Measurements from ENCODE around the gene STAC. TPM values are rescaled to one million over a fixed set of nuclear protein-coding genes. Genes with fewer than 3 reads are reported as not detected.

The STAC gene
- total and polyA plus RNA-seq, 2 donors (not counting 3 experiments of a cell fraction or from before 2014, with no cell fraction given) = 0.03 to 0.88 TPM

DNA sequence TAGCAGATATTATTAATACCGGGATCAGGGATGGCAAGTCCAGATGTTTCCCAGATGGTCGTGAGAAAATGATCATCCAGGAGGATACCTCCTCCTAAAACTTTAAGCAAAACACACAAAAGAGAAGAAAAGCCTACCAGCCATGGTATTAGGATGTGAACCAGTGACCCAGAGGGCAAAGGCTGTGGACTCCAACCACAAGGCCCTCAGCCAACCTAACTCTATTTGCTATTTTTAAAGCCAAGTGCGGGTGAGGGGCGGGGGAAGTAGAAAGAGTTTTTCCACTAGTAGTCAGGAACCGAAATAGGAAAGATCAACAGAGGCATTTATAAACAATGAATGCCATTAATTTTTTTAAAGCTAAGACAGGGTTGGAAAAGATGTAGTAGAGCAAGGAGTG lies 77.4 kb downstream of the STAC start:
- CTCF ChIA-PET = no interaction called here
- H3K9me1 ChIP-seq (replicated peaks; ENCODE audit: control insufficient read depth, extremely low read depth, insufficient read depth, low read length) = no peaks in the 10 kb centered on the region
- POLR2A ChIA-PET = no interaction called here

DNA sequence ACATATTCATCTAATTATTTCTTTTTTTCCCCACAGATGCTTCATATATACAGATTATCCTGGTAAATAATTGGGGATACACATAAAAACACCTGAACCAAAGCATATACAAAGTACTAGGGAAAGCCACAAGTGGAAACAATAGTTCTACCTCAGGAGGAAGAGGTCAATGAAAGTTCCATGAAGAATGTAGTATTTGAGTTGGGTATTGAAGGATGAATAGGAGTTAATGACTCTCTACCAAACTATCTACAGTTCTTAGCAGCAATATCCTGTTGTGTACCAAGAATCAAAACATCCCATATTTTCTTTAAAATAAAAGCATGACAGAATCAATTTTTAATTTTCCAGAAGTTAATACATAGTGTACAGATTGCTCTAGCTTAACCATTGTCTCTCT lies 78.9 kb downstream of the STAC start:
- Histone ChIP-seq H3K4me3 (replicated peaks in 1 of 3; ENCODE audit: insufficient read depth in 1 of 3, low read depth in 1 of 3, low read length in 3 of 3) (no peak overlapping the region), H3K9ac (replicated peaks; ENCODE audit: extremely low read depth, insufficient read depth, low read length) (no peak overlapping the region), H3K79me2 (ENCODE audit: control insufficient read depth, insufficient read depth, low read length) (no peaks in the 10 kb centered on the region), H3K9me3 (replicated peaks; ENCODE audit: control insufficient read depth, insufficient read depth, low read length) (no peaks in the 10 kb centered on the region), H4K20me1 (replicated peaks; ENCODE audit: control insufficient read depth, extremely low read depth, insufficient read depth, low read length) (no peaks in the 10 kb centered on the region), H3K36me3 (ENCODE audit: control insufficient read depth in 2 of 2, extremely low read depth in 1 of 2, insufficient read depth in 2 of 2, low read length in 2 of 2) (no peaks in the 10 kb centered on the region), H3K27me3 (ENCODE audit: control insufficient read depth in 2 of 2, insufficient read depth in 2 of 2, low read length in 2 of 2) (no peaks in the 10 kb centered on the region), H3K4me1 (ENCODE audit: control insufficient read depth, extremely low read depth, insufficient read depth, low read length) (no peaks in the 10 kb centered on the region), H2AFZ (ENCODE audit: low read depth, low read length) (no peak overlapping the region), H3K4me2 (ENCODE audit: insufficient read depth, low read length) (no peak overlapping the region), H3K27ac (ENCODE audit: insufficient read depth, low read depth, low read length) (no peak overlapping the region), H3K9me1 (replicated peaks; ENCODE audit: control insufficient read depth, extremely low read depth, insufficient read depth, low read length) (no peaks in the 10 kb centered on the region)
- BruUV-seq (replicated peaks) = no TSS peak
- CTCF ChIA-PET = no interaction called here
- POLR2A ChIA-PET = no interaction called here
- FAIRE-seq = no peak
- intact Hi-C loops (cut with micrococcal nuclease) (no loop called here), dilution Hi-C loops (cut with MboI; ENCODE audit: extremely low pct_ligation_motif_present, low sequenced_read_pairs) (no loop called here)
- DNase-seq (ENCODE audit: low read depth, low spot score) = no peak
- TF ChIP-seq POLR2A (IDR thresholded peaks at IDR 0.05; ENCODE audit: low read depth, low read length) (no peak), FOS (IDR thresholded peaks at IDR 0.05; ENCODE audit: borderline replicate concordance, insufficient read depth, low read length) (no peak), POLR2AphosphoS5 (IDR thresholded peaks at IDR 0.05; ENCODE audit: insufficient read depth, low read depth, low read length) (no peak), GATA2 (IDR thresholded peaks at IDR 0.05; ENCODE audit: insufficient read depth, insufficient read length, low read depth, low read length) (no peak), JUN (IDR thresholded peaks at IDR 0.05; ENCODE audit: borderline replicate concordance, insufficient read depth, insufficient read length, low read depth) (no peak), MYC (IDR thresholded peaks at IDR 0.05; ENCODE audit: low read depth, low read length) (no peak), EZH2 (IDR thresholded peaks at IDR 0.05; ENCODE audit: borderline replicate concordance, low read depth, low read length, severe bottlenecking) (no peak)
- TF ChIP-seq, protein P1, sequence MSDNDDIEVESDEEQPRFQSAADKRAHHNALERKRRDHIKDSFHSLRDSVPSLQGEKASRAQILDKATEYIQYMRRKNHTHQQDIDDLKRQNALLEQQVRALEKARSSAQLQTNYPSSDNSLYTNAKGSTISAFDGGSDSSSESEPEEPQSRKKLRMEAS (IDR thresholded peaks at IDR 0.05; ENCODE audit: insufficient read depth, insufficient read length) = no peak
- TF ChIP-seq, protein P2, sequence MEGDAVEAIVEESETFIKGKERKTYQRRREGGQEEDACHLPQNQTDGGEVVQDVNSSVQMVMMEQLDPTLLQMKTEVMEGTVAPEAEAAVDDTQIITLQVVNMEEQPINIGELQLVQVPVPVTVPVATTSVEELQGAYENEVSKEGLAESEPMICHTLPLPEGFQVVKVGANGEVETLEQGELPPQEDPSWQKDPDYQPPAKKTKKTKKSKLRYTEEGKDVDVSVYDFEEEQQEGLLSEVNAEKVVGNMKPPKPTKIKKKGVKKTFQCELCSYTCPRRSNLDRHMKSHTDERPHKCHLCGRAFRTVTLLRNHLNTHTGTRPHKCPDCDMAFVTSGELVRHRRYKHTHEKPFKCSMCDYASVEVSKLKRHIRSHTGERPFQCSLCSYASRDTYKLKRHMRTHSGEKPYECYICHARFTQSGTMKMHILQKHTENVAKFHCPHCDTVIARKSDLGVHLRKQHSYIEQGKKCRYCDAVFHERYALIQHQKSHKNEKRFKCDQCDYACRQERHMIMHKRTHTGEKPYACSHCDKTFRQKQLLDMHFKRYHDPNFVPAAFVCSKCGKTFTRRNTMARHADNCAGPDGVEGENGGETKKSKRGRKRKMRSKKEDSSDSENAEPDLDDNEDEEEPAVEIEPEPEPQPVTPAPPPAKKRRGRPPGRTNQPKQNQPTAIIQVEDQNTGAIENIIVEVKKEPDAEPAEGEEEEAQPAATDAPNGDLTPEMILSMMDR (IDR thresholded peaks at IDR 0.05; ENCODE audit: extremely low read depth in 1 of 2, insufficient read depth in 1 of 2, low read depth in 1 of 2, low read length in 2 of 2) = no peak

More for the DNA sequence above, 77.4 kb downstream of the STAC start:
- H2AFZ ChIP-seq (ENCODE audit: low read depth, low read length) = no peak overlapping the region
- H3K79me2 ChIP-seq (ENCODE audit: control insufficient read depth, insufficient read depth, low read length) = no peaks in the 10 kb centered on the region
- dilution Hi-C loops (cut with MboI; ENCODE audit: extremely low pct_ligation_motif_present, low sequenced_read_pairs) = no loop called here
- TF ChIP-seq POLR2AphosphoS5 (IDR thresholded peaks at IDR 0.05; ENCODE audit: insufficient read depth, low read depth, low read length) = no peak
- TF ChIP-seq EZH2 (IDR thresholded peaks at IDR 0.05; ENCODE audit: borderline replicate concordance, low read depth, low read length, severe bottlenecking) = no peak
- TF ChIP-seq MYC (IDR thresholded peaks at IDR 0.05; ENCODE audit: low read depth, low read length) = no peak
- no peak for TF ChIP-seq JUN (IDR thresholded peaks at IDR 0.05; ENCODE audit: borderline replicate concordance, insufficient read depth, insufficient read length, low read depth)
- H3K9me3 ChIP-seq (replicated peaks; ENCODE audit: control insufficient read depth, insufficient read depth, low read length) = no peaks in the 10 kb centered on the region
- BruUV-seq (replicated peaks) = no TSS peak
- H3K9ac ChIP-seq (replicated peaks; ENCODE audit: extremely low read depth, insufficient read depth, low read length) = no peak overlapping the region
- H3K4me2 ChIP-seq (ENCODE audit: insufficient read depth, low read length) = no peak overlapping the region
- H3K4me1 ChIP-seq (ENCODE audit: control insufficient read depth, extremely low read depth, insufficient read depth, low read length) = no peaks in the 10 kb centered on the region
- H4K20me1 ChIP-seq (replicated peaks; ENCODE audit: control insufficient read depth, extremely low read depth, insufficient read depth, low read length) = no peaks in the 10 kb centered on the region
- FAIRE-seq (no peak), DNase-seq (ENCODE audit: low read depth, low spot score) (no peak)
- H3K27me3 ChIP-seq (ENCODE audit: control insufficient read depth in 2 of 2, insufficient read depth in 2 of 2, low read length in 2 of 2) = no peaks in the 10 kb centered on the region
- intact Hi-C loops (cut with micrococcal nuclease) = no loop called here
- no peak overlapping the region for H3K27ac ChIP-seq (ENCODE audit: insufficient read depth, low read depth, low read length)
- H3K36me3 ChIP-seq (ENCODE audit: control insufficient read depth in 2 of 2, extremely low read depth in 1 of 2, insufficient read depth in 2 of 2, low read length in 2 of 2) = no peaks in the 10 kb centered on the region
- no peak overlapping the region for H3K4me3 ChIP-seq (replicated peaks in 1 of 3; ENCODE audit: insufficient read depth in 1 of 3, low read depth in 1 of 3, low read length in 3 of 3)

Data from endothelial cell of umbilical vein (primary cell).